ENCODE results near the gene VAPA.
A peak's percentile ranks its signal among the peaks of the same experiment; 100 is the strongest.

VAPA gene

DNA sequence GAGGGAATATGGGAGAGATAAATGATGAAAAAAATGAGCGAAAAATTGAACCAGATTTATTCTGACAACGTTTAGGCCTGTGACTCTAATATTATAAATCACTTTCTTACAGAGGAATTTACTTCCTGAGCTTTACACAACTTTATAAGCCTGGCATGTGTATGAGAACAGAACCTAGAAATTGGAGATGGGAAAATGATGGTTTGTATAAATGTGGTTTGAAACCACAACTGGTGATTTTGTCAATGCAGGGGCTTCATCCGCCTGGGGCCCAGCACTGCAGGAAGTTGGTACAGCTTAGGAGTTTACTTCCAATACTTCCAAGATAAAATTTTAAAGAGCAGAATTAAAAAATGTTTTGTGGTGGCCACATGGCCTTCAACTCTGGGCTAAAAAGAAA lies 82.3 kb downstream of the VAPA start:
- no peak for DNase-seq

DNA sequence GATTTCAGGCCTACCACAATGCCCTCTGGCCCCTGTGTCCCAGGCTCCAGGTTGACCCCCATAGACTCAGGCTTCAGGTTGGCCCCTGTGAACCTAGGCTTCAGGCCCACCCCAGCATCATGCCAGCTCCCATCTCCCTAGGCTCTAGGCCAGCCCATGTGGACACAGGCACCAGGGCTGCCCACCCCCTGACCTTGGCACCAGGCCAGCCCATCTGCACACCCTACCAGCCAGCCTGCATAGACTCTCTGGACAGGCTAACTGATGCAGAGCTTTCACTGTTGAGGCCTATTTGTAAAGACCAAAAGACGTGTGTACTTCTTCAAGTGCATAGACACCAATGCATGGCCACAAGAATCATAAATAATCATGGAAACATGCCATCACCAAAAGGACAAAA lies 83.9 kb downstream of the VAPA start:
- peak in 1 of 56 donors; percentile 10 for DNase-seq

DNA sequence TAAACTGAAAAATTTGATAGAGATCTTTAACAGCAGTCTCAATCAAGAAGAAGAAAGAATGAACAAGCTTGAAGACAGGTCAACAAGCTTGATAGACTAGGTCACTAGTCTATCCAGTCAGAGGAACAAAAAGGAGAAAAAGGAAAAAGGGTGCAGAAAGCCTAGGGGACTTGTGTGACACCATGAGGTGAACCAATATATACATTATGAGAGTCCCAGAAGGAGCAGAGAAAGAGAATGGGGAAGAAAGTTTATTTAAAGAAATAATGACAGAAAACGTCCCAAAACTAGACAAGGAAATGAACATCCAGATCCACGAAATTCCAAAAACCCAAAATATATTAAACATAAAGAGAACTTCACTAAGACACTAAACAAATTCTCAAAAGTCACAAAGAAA lies 84.5 kb downstream of the VAPA start:
- DNase-seq: no peak

DNA sequence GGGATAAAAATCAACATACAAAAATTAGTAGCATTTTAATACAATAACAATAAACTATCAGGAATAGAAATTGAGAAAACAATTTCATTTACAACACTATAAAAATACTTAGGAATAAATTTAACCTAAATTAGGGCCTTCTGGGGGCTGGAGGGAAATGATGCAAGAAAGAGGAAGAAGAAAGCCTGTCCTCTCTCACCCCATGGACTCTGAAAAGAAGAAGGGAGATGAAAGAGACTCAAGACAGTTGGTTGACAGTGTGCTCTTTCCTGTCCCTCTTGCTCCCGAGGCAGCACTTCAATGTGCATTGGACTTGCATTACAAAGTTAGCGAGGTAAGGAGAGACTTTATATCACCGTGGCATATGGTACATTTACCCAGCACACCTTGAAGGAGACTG lies 88.5 kb downstream of the VAPA start:
- no peak for DNase-seq

DNA sequence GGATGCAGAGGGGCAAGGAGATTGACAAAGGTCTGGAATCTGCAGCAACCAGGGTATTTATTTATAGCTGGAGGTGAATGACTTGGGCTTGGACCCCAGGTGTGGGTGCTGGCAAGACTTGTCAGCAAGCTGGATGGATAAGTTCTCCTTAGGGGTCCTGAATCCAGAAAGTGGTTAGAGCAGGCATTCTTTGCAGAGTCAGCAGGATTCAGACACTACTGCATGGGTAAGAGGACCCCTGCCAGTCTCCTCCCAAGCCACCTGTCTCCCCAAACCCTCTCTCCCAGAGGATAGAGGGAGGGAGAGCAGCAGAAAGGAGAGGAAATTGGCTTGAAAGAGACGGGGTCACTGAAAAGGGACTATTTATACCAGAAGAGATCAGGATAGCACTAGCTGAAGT lies 89.5 kb downstream of the VAPA start:
- no peak for DNase-seq

DNA sequence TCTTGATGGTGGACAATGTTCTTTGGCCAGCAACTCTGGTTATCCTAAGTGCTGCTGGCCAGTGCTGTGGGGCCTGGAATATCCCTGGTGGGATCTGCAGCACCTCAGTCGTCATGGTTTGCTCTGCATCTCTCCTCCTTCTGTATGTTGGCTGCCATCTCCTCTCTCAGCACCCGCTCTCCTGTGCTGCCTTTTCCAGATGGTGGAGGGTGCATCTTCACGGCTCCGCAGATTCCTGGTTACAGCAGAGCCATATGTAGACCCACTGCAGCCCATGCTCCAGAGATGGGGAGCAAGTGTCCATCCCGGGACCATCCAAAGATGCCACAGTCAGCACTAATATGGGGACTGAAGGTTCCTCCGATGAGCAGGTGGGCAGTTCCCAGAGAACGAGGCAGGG lies 90.0 kb downstream of the VAPA start:
- no peak for DNase-seq

DNA sequence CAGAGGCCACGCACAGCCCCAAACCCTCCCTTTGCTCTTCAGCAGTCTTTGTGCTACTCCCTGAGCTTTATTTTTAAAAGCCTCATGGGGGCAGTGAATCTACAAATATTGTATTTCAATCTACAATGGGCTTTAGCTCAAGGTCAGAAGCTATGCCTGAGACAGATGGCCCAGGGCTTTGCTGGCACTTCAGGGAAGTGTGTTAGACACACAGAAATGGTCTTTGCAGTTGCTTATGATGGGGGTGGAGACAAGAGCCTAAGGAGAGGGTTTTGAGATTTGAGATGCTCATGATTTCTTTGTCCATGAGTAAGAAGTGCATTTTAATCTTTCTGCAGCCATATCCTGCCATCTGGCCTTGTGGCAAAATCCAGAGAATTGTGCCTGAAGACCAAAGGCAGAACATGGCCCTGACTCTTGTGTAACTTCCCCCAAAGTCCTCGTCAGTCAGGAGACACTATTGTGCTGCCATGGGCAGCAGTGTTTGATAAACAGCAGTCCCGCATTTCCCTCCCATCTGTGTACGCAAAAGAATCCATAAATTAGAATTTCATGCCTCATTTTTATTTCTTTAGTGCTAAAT lies 92.6 kb downstream of the VAPA start:
- DNase-seq: peak in 2 of 56 donors; percentile 5 to 40

DNA sequence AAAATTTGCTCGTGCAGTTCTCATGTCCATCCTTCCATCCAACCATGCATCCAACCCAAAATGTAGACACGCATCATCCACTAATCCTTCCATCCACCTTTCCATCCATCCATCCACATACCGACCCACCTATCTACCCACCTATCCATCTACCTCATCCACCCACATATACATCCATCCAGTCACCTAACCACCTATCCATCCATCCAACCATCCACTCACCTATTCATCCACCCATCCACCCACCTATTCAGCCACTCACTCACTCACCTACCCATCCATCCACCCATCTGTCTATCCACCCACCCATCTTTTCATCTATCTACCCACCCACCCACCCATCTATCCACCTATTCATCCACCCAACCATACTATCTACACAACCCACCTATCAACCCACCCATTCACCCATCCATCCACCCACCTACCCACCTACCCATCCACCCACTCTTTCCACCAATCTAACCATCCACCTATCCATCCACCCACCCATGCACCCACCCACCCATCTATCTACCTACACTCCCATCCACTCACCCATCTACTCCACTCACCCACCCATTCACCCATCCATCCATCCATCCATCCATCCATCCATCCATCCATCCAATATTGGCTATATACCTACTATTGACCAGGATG lies 94.3 kb downstream of the VAPA start:
- DNase-seq: no peak

Measured in amygdala (tissue), 56 donors.